ENCODE measurements around the gene IMP3. TPM values are rescaled to one million over a fixed set of nuclear protein-coding genes. Genes with fewer than 3 reads are reported as not detected.
A peak's percentile ranks its signal among the peaks of the same experiment; 100 is the strongest.
"Not testable (repeated sequence)": the region's sequence is repeated elsewhere in the genome, so short reads cannot be mapped to it uniquely, and the experiment has no call there.

IMP3 gene
- total RNA-seq, 1 experiment from 2014 or later = 77.8 TPM

- intact Hi-C loops (cut with micrococcal nuclease; ENCODE audit: unreplicated experiment) = loop anchor here (5.0 kb wide), 1 partner anchor 46 kb away; no protein-coding TSS in a partner anchor
- no peak for DNase-seq
- Mint-ChIP-seq H3K4me3 (ENCODE audit: low read depth, unreplicated experiment) (no peak overlapping the region), H3K4me1 (ENCODE audit: low read depth, unreplicated experiment) (peaks cover 15% of the 10 kb centered on the region), H3K36me3 (ENCODE audit: insufficient read depth, unreplicated experiment) (peaks cover 47% of the 10 kb centered on the region), H3K9me3 (ENCODE audit: low read depth, unreplicated experiment) (no peaks in the 10 kb centered on the region), H3K27me3 (ENCODE audit: unreplicated experiment) (no peaks in the 10 kb centered on the region), H3K27ac (ENCODE audit: unreplicated experiment) (no peak overlapping the region)
- no peak for TF ChIP-seq CTCF (IDR thresholded peaks at IDR 0.05; ENCODE audit: unreplicated experiment)
- CTCF ChIA-PET = no interaction called here
- BruUV-seq (replicated peaks) = no TSS peak
Measured at GRCh38 chr15:75636026-75636425, 4.0 kb downstream of the IMP3 start.

GRCh38 chr15:75633922-75634321 is 6.1 kb downstream of the IMP3 start:
- H3K9me3 Mint-ChIP-seq (ENCODE audit: low read depth, unreplicated experiment); intact Hi-C loops (cut with micrococcal nuclease; ENCODE audit: unreplicated experiment); H3K4me1 Mint-ChIP-seq (ENCODE audit: low read depth, unreplicated experiment); H3K27me3 Mint-ChIP-seq (ENCODE audit: unreplicated experiment); CTCF ChIA-PET; BruUV-seq (replicated peaks); H3K27ac Mint-ChIP-seq (ENCODE audit: unreplicated experiment); H3K4me3 Mint-ChIP-seq (ENCODE audit: low read depth, unreplicated experiment); DNase-seq: not testable (repeated sequence)
- H3K36me3 Mint-ChIP-seq (ENCODE audit: insufficient read depth, unreplicated experiment) = peaks cover 26% of the 10 kb centered on the region

GRCh38 chr15:75631935-75632334 is 8.1 kb downstream of the IMP3 start:
- Mint-ChIP-seq H3K27me3 (ENCODE audit: unreplicated experiment) (no peaks in the 10 kb centered on the region), H3K27ac (ENCODE audit: unreplicated experiment) (no peak overlapping the region), H3K36me3 (ENCODE audit: insufficient read depth, unreplicated experiment) (peaks cover 7% of the 10 kb centered on the region), H3K4me1 (ENCODE audit: low read depth, unreplicated experiment) (peaks cover 8% of the 10 kb centered on the region), H3K4me3 (ENCODE audit: low read depth, unreplicated experiment) (no peak overlapping the region), H3K9me3 (ENCODE audit: low read depth, unreplicated experiment) (no peaks in the 10 kb centered on the region)
- TF ChIP-seq CTCF (IDR thresholded peaks at IDR 0.05; ENCODE audit: unreplicated experiment) = no peak
- CTCF ChIA-PET = interaction anchor here (0.6 to 0.8 kb wide), 2 partner anchors 12 to 19 kb away, joined by 3 to 7 read pairs; no protein-coding TSS in a partner anchor
- intact Hi-C loops (cut with micrococcal nuclease; ENCODE audit: unreplicated experiment) = no loop called here
- no TSS peak for BruUV-seq (replicated peaks)
- DNase-seq = no peak

- TSS peak; percentile 80 for BruUV-seq (replicated peaks)
- no peaks in the 10 kb centered on the region for H3K9me3 Mint-ChIP-seq (ENCODE audit: low read depth, unreplicated experiment)
- intact Hi-C loops (cut with micrococcal nuclease; ENCODE audit: unreplicated experiment) = no loop called here
- CTCF ChIA-PET = interaction anchor here (0.6 to 1.0 kb wide), 6 partner anchors 14 to 258 kb away, joined by 3 read pairs; partner anchors contain the start of genes IMP3 and SNX33
- peaks cover 25% of the 10 kb centered on the region for H3K4me1 Mint-ChIP-seq (ENCODE audit: low read depth, unreplicated experiment)
- DNase-seq = peak; percentile 92
- H3K27ac Mint-ChIP-seq (ENCODE audit: unreplicated experiment) = peak within 1 kb of the TSS; percentile 91
- H3K27me3 Mint-ChIP-seq (ENCODE audit: unreplicated experiment) = no peaks in the 10 kb centered on the region
- peak within 1 kb of the TSS; percentile 96 for H3K4me3 Mint-ChIP-seq (ENCODE audit: low read depth, unreplicated experiment)
- TF ChIP-seq CTCF (IDR thresholded peaks at IDR 0.05; ENCODE audit: unreplicated experiment) = no peak
- peaks cover 18% of the 10 kb centered on the region for H3K36me3 Mint-ChIP-seq (ENCODE audit: insufficient read depth, unreplicated experiment)
Measured at GRCh38 chr15:75625542-75626347, 14.3 kb downstream of the IMP3 start, which contains the start of gene SNUPN. TSS of gene SNUPN (minus strand) at chr15:75625725. CDS start at chr15:75621051, 4,674 bp downstream.

- Mint-ChIP-seq H3K9me3 (ENCODE audit: low read depth, unreplicated experiment) (no peaks in the 10 kb centered on the region), H3K27ac (ENCODE audit: unreplicated experiment) (peak overlapping the region; percentile 20), H3K4me1 (ENCODE audit: low read depth, unreplicated experiment) (peaks cover 24% of the 10 kb centered on the region), H3K27me3 (ENCODE audit: unreplicated experiment) (no peaks in the 10 kb centered on the region), H3K4me3 (ENCODE audit: low read depth, unreplicated experiment) (no peak overlapping the region), H3K36me3 (ENCODE audit: insufficient read depth, unreplicated experiment) (peaks cover 19% of the 10 kb centered on the region)
- DNase-seq = no peak
- TF ChIP-seq CTCF (IDR thresholded peaks at IDR 0.05; ENCODE audit: unreplicated experiment) = no peak
- intact Hi-C loops (cut with micrococcal nuclease; ENCODE audit: unreplicated experiment) = loop anchor here (5.0 kb wide), 1 partner anchor 45 kb away; the partner anchor contains the start of gene PTPN9
- CTCF ChIA-PET = no interaction called here
- BruUV-seq (replicated peaks) = no TSS peak
Measured at GRCh38 chr15:75622505-75622904, 17.5 kb downstream of the IMP3 start.

Measured in Calu3 (cell line).